ENCODE data around the gene ITGA8.
"Not testable (repeated sequence)": the region's sequence is repeated elsewhere in the genome, so short reads cannot be mapped to it uniquely, and the experiment has no call there.

ITGA8 gene

GRCh38 chr10:15719899-15720634 is at the start of gene ITGA8:
Gene ITGA8 (minus strand): TSS chr10:15719922. CDS start chr10:15719771, 151 bp downstream.
- no peak for DNase-seq

- DNase-seq = no peak
Observed at GRCh38 chr10:15764892-15765454, 45.3 kb upstream of the ITGA8 start.

- DNase-seq = no peak
Observed at GRCh38 chr10:15763006-15763405, 43.3 kb upstream of the ITGA8 start.

- DNase-seq = not testable (repeated sequence)
Observed at GRCh38 chr10:15762239-15762638, 42.5 kb upstream of the ITGA8 start.

GRCh38 chr10:15761224-15761623 is 41.5 kb upstream of the ITGA8 start:
- not testable (repeated sequence) for DNase-seq

GRCh38 chr10:15760681-15761080 is 41.0 kb upstream of the ITGA8 start:
- no peak for DNase-seq

- DNase-seq = no peak
Observed at GRCh38 chr10:15759265-15759664, 39.5 kb upstream of the ITGA8 start.

- no peak for DNase-seq
Observed at GRCh38 chr10:15758618-15759017, 38.9 kb upstream of the ITGA8 start.

GRCh38 chr10:15754937-15755336 is 35.2 kb upstream of the ITGA8 start:
- DNase-seq = no peak

GRCh38 chr10:15751046-15751445 is 31.3 kb upstream of the ITGA8 start:
- DNase-seq = no peak

GRCh38 chr10:15748126-15748525 is 28.4 kb upstream of the ITGA8 start:
- DNase-seq = no peak

GRCh38 chr10:15747632-15748031 is 27.9 kb upstream of the ITGA8 start:
- DNase-seq = no peak

- no peak for DNase-seq
Observed at GRCh38 chr10:15745751-15746150, 26.0 kb upstream of the ITGA8 start.

GRCh38 chr10:15744217-15744865 is 24.6 kb upstream of the ITGA8 start:
- DNase-seq = no peak

GRCh38 chr10:15743443-15743842 is 23.7 kb upstream of the ITGA8 start:
- no peak for DNase-seq

GRCh38 chr10:15742836-15743235 is 23.1 kb upstream of the ITGA8 start:
- no peak for DNase-seq

GRCh38 chr10:15742102-15742501 is 22.4 kb upstream of the ITGA8 start:
- no peak for DNase-seq

- DNase-seq = no peak
Observed at GRCh38 chr10:15741581-15741980, 21.9 kb upstream of the ITGA8 start.

- no peak for DNase-seq
Observed at GRCh38 chr10:15740261-15740660, 20.5 kb upstream of the ITGA8 start.

GRCh38 chr10:15739254-15739970 is 19.7 kb upstream of the ITGA8 start:
- no peak for DNase-seq

GRCh38 chr10:15738270-15738925 is 18.7 kb upstream of the ITGA8 start:
- no peak for DNase-seq

GRCh38 chr10:15737656-15738055 is 17.9 kb upstream of the ITGA8 start:
- DNase-seq = no peak

GRCh38 chr10:15735763-15736162 is 16.0 kb upstream of the ITGA8 start:
- no peak for DNase-seq

Measured in CD4-positive, alpha-beta T cell treated with Interferon gamma for 1 hour (primary cell).